SH-SY5Y (cell line): ENCODE data around the gene FRMD7.

ENCODE experiments used
- GATA2 ChIP-seq: IDR thresholded peaks from 2 replicates; pipeline ENCODE4 v1.6.1; 2011; ENCODE audit warnings: mild to moderate bottlenecking, low read depth, low read length
- GATA3 ChIP-seq: IDR thresholded peaks from 2 replicates; pipeline ENCODE4 v1.6.1; 2011; ENCODE audit warnings: low read depth, mild to moderate bottlenecking, low read length, moderate library complexity

GRCh38 chrX:132171478-132171877 lies 43.7 kb upstream of the FRMD7 start:
- TF ChIP-seq GATA3, result no peak
- no peak for TF ChIP-seq GATA2
